Measurements from ENCODE around the gene SLC29A1. TPM values are rescaled to one million over a fixed set of nuclear protein-coding genes. Genes with fewer than 3 reads are reported as not detected.
"Not testable (repeated sequence)": the region's sequence is repeated elsewhere in the genome, so short reads cannot be mapped to it uniquely, and the experiment has no call there.

The SLC29A1 gene
- total RNA-seq, 4 donors from 2014 or later = 51.4 to 83.1 (median 63.8) TPM

GRCh38 chr6:44228433-44228832 lies 5.0 kb downstream of the SLC29A1 start:
- WGBS, 2 donors = 85 to 88% methylated on average over 4 to 6 of the region's 7 CpGs
- H3K4me1 ChIP-seq = peaks cover 0 to 90% (median 34%) of the 10 kb centered on the region in 4 donors
- no peak overlapping the region for H3K4me3 ChIP-seq

DNA sequence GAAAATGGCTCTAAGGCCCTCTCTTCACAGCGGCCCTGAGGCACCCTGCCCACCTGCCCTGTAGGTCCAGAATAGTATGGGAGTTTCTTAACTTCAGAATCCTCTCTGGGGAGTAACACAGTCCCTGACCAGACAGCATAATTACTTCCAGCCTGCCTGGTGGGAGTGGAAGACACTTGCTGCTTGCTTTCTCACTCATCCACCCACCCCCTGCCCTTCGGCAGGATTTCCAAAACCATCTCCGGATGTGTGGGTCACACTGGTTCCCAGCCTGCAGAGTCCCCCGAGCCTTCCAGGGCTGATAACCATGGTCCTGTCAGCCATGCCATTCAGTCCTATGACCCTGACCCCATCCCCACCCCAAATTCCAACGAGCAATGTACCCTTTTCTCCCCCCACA lies 5.4 kb downstream of the SLC29A1 start:
- TF ChIP-seq POLR2A (IDR thresholded peaks at IDR 0.05) = no peak
- TF ChIP-seq, protein P1, sequence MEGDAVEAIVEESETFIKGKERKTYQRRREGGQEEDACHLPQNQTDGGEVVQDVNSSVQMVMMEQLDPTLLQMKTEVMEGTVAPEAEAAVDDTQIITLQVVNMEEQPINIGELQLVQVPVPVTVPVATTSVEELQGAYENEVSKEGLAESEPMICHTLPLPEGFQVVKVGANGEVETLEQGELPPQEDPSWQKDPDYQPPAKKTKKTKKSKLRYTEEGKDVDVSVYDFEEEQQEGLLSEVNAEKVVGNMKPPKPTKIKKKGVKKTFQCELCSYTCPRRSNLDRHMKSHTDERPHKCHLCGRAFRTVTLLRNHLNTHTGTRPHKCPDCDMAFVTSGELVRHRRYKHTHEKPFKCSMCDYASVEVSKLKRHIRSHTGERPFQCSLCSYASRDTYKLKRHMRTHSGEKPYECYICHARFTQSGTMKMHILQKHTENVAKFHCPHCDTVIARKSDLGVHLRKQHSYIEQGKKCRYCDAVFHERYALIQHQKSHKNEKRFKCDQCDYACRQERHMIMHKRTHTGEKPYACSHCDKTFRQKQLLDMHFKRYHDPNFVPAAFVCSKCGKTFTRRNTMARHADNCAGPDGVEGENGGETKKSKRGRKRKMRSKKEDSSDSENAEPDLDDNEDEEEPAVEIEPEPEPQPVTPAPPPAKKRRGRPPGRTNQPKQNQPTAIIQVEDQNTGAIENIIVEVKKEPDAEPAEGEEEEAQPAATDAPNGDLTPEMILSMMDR (IDR thresholded peaks at IDR 0.05) = no peak
- TF ChIP-seq EP300 (IDR thresholded peaks at IDR 0.05) = no peak
- 60 to 74% methylated on average over 5 of the region's 5 CpGs for WGBS, 2 donors
- H3K27me3 ChIP-seq = no peaks in the 10 kb centered on the region
- H3K4me1 ChIP-seq = peaks cover 2 to 90% (median 35%) of the 10 kb centered on the region in 4 donors
- no peak for DNase-seq (ENCODE audit: low spot score in 2 of 2)
- peaks cover 0 to 37% (median 0%) of the 10 kb centered on the region in 3 donors for H3K36me3 ChIP-seq
- no peak overlapping the region for H3K4me3 ChIP-seq
- no peaks in the 10 kb centered on the region for H3K9me3 ChIP-seq
- peak overlapping the region in 2 of 4 donors; percentile 28 to 74 for H3K27ac ChIP-seq

More at GRCh38 chr6:44228433-44228832, 5.0 kb downstream of the SLC29A1 start:
- H3K36me3 ChIP-seq = peaks cover 0 to 37% (median 0%) of the 10 kb centered on the region in 3 donors
- no peaks in the 10 kb centered on the region for H3K27me3 ChIP-seq
- DNase-seq (ENCODE audit: low spot score in 2 of 2) = no peak
- H3K27ac ChIP-seq = peak overlapping the region in 2 of 4 donors; percentile 28 to 74
- no peaks in the 10 kb centered on the region for H3K9me3 ChIP-seq
- TF ChIP-seq, protein P1 (IDR thresholded peaks at IDR 0.05) = no peak
- TF ChIP-seq POLR2A (IDR thresholded peaks at IDR 0.05) = no peak
- TF ChIP-seq EP300 (IDR thresholded peaks at IDR 0.05) = no peak

DNA sequence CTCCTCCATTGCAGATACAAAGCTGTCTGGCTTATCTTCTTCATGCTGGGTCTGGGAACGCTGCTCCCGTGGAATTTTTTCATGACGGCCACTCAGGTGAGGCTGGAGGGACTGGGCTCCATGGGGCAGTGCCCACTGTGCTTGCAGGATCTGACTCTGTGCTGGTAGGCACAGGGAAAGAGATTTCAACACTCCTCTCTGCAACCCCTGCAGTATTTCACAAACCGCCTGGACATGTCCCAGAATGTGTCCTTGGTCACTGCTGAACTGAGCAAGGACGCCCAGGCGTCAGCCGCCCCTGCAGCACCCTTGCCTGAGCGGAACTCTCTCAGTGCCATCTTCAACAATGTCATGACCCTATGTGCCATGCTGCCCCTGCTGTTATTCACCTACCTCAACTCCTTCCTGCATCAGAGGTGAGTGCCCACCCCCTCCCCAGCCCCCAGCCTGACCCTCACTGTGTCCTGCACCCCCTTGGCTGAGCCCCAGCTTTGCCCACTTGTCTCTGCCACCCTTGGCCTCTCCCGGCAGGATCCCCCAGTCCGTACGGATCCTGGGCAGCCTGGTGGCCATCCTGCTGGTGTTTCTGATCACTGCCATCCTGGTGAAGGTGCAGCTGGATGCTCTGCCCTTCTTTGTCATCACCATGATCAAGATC lies 6.1 kb downstream of the SLC29A1 start:
- TF ChIP-seq EP300 (IDR thresholded peaks at IDR 0.05) = no peak
- TF ChIP-seq, protein P1 (IDR thresholded peaks at IDR 0.05) = no peak
- TF ChIP-seq POLR2A (IDR thresholded peaks at IDR 0.05) = no peak
- WGBS, 2 donors = 83 to 84% methylated on average over 11 of the region's 11 CpGs
- Histone ChIP-seq H3K4me1 (peaks cover 4 to 90% (median 35%) of the 10 kb centered on the region in 4 donors), H3K27me3 (no peaks in the 10 kb centered on the region), H3K9me3 (no peaks in the 10 kb centered on the region), H3K27ac (no peak overlapping the region), H3K36me3 (peaks cover 0 to 37% (median 0%) of the 10 kb centered on the region in 3 donors), H3K4me3 (no peak overlapping the region)
- no peak for DNase-seq (ENCODE audit: low spot score in 2 of 2)

DNA sequence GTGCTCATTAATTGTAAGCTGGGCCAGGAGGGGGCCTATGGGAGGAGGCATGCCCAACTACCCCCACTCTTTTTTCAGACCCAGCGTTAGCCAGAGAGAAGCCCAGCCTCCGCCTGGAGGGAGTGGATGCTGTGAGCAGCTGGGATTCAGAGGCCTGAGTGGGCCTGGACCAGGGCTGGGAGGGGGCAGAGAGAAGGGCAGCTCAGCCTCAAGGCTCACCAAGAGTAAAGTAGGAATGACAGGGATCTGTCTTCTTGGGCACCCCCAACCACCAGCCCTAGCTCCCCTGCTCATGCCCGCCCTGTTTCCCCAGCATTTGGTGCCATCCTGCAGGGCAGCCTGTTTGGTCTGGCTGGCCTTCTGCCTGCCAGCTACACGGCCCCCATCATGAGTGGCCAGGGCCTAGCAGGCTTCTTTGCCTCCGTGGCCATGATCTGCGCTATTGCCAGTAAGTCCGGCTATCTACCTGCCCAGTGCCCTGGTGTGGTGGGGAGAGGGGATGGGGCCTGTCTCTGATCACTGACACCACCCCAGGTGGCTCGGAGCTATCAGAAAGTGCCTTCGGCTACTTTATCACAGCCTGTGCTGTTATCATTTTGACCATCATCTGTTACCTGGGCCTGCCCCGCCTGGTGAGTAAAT lies 6.8 kb downstream of the SLC29A1 start:
- no peak for DNase-seq (ENCODE audit: low spot score in 2 of 2)
- peaks cover 0 to 37% (median 0%) of the 10 kb centered on the region in 3 donors for H3K36me3 ChIP-seq
- H3K27ac ChIP-seq = peak overlapping the region in 2 of 4 donors; percentile 26 to 62
- 84% methylated on average over 9 to 10 of the region's 10 CpGs for WGBS, 2 donors
- TF ChIP-seq EP300 (IDR thresholded peaks at IDR 0.05) = no peak
- TF ChIP-seq, protein P1 (IDR thresholded peaks at IDR 0.05) = no peak
- no peak for TF ChIP-seq POLR2A (IDR thresholded peaks at IDR 0.05)
- no peak overlapping the region for H3K4me3 ChIP-seq
- H3K4me1 ChIP-seq = peaks cover 4 to 90% (median 38%) of the 10 kb centered on the region in 4 donors
- H3K9me3 ChIP-seq = no peaks in the 10 kb centered on the region
- no peaks in the 10 kb centered on the region for H3K27me3 ChIP-seq

DNA sequence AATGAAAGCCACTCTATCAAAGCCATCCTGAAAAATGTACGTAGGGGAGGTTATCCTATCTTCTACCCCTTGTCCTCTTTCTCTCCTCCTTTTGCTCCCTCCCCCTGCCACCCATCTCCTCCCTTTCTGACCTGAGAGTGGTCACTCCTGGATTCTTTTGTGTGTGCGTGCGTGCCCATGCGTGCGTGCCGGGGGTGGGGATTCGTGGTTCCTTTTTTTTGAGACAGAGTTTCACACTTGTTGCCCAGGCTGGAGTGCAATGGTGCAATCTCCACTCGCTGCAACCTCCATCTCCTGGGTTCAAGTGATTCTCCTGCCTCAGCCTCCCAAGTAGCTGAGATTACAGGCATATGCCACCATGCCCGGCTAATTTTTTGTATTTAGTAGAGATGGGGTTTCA lies 8.0 kb downstream of the SLC29A1 start:
- H3K27me3 ChIP-seq; DNase-seq (ENCODE audit: low spot score in 2 of 2); H3K4me3 ChIP-seq; H3K9me3 ChIP-seq: not testable (repeated sequence)
- Histone ChIP-seq H3K27ac (peak overlapping the region in 2 of 4 donors; percentile 26 to 62), H3K36me3 (peaks cover 0 to 37% (median 0%) of the 10 kb centered on the region in 3 donors), H3K4me1 (peaks cover 4 to 82% (median 33%) of the 10 kb centered on the region in 4 donors)
- 77 to 81% methylated on average over 9 of the region's 9 CpGs for WGBS, 2 donors
